K562 (cell line): ENCODE measurements around the gene PLXDC2. TPM values are rescaled to one million over a fixed set of nuclear protein-coding genes. Genes with fewer than 3 reads are reported as not detected.

Source experiments
- ATAC-seq: fragments of 200-7000 bp; cut with Tn5 transposase; 3 replicates; pipeline ENCODE4 v1.9.1; 2020; ENCODE audit warnings: moderate library complexity
- BruUV-seq: library from RNA; stranded (reverse); fragments of 400-500 nt; replicated peaks from 2 replicates; lab custom pipeline; 2021; lab: Mats Ljungman, UMichigan
- CTCF ChIA-PET: fragments of 300-600 bp; formaldehyde crosslinking; extraction: SDS; loops from one replicate; lab custom pipeline; 2021; ENCODE audit warnings: low intra/inter-chr PET ratio; lab: Yijun Ruan, JAX
- POLR2A ChIA-PET: fragments of 300-600, 350-650 bp; sonication (Branson Sonifier 250); formaldehyde crosslinking; extraction: SDS; loops from one replicate; lab custom pipeline; 2021; ENCODE audit warnings: antibody characterized with exemption, inconsistent platforms; lab: Yijun Ruan, JAX
- DNase-seq, 4 experiments: peaks; one replicate each; pipeline versions ENCODE4 v3.0.0 to v3.0.0-alpha.2; 2011 to 2018; ENCODE audit warnings: low spot score in 3 of 4, mixed read lengths in 3 of 4; ENCODE audit errors: extremely low read depth in 1 of 4
- FAIRE-seq: peaks from 2 replicates; lab custom pipeline; 2011; peaks lifted over from hg19 to GRCh38; lab: Jason Lieb, UNC
- H2AFZ ChIP-seq: 2 replicates; pipeline ENCODE4 v1.6.0; 2011; ENCODE audit warnings: low read depth, low read length, control low read depth, inconsistent platforms
- H3K27ac ChIP-seq: fragments of 200-600 bp; 3 replicates; pipeline ENCODE4 v1.8.0; 2011; ENCODE audit warnings: low read depth, mild to moderate bottlenecking, control low read depth, inconsistent platforms, low read length, moderate library complexity, mixed read lengths; ENCODE audit errors: extremely low read depth
- H3K27me3 ChIP-seq, 2 experiments: fragments of 300-600 bp in 1 of 2; 2 replicates in 1 of 2; 3 replicates in 1 of 2; pipeline versions ENCODE4 v1.6.0 to v1.8.0; 2011; ENCODE audit warnings: inconsistent platforms in 2 of 2, low read length in 2 of 2, mild to moderate bottlenecking in 1 of 2, mixed read lengths in 1 of 2, moderate library complexity in 1 of 2; ENCODE audit not compliant: control insufficient read depth in 2 of 2, insufficient read depth in 2 of 2
- H3K36me3 ChIP-seq: fragments of 300-600 bp; 3 replicates; pipeline ENCODE4 v1.8.0; 2011; ENCODE audit warnings: mild to moderate bottlenecking, low read length, inconsistent platforms; ENCODE audit not compliant: control insufficient read depth, insufficient read depth
- H3K4me1 ChIP-seq, 2 experiments: fragments of 200-600 bp in 1 of 2; replicated peaks in 1 of 2; 2 replicates in 1 of 2; 3 replicates in 1 of 2; pipeline versions ENCODE4 v1.5.1 to v1.8.0; 2011; ENCODE audit warnings: inconsistent platforms in 2 of 2, low read length in 2 of 2, mild to moderate bottlenecking in 1 of 2, mixed read lengths in 1 of 2, moderate library complexity in 1 of 2; ENCODE audit not compliant: control insufficient read depth in 2 of 2, insufficient read depth in 2 of 2
- H3K4me2 ChIP-seq: 2 replicates; pipeline ENCODE4 v1.6.1; 2011; ENCODE audit warnings: low read length, control low read depth, inconsistent platforms, mixed read lengths; ENCODE audit not compliant: insufficient read depth
- H3K4me3 ChIP-seq: fragments of 200-600 bp; sonication (generic), shearing (Covaris generic); 2 replicates; pipeline ENCODE4 v1.5.1; 2016; ENCODE audit warnings: control low read depth, inconsistent platforms
- H3K79me2 ChIP-seq: fragments of 200-600 bp; 3 replicates; pipeline ENCODE4 v1.8.0; 2011; ENCODE audit warnings: low read length, inconsistent platforms; ENCODE audit not compliant: control insufficient read depth, insufficient read depth
- H3K9ac ChIP-seq, 2 experiments: 2 replicates each; pipeline versions ENCODE4 v1.6.0 to v1.6.1; 2011; ENCODE audit warnings: low read depth in 2 of 2, low read length in 2 of 2, control low read depth in 1 of 2, inconsistent platforms in 1 of 2, mild to moderate bottlenecking in 1 of 2, mixed read lengths in 1 of 2; ENCODE audit not compliant: insufficient read depth in 1 of 2
- H3K9me1 ChIP-seq: one replicate; pipeline ENCODE4 v1.6.0; 2011; ENCODE audit warnings: inconsistent platforms, mild to moderate bottlenecking, low read length, moderate library complexity; ENCODE audit not compliant: control insufficient read depth, insufficient read depth
- H3K9me3 ChIP-seq: replicated peaks from 2 replicates; pipeline ENCODE4 v1.5.1; 2011; ENCODE audit warnings: low read depth, low read length, inconsistent platforms; ENCODE audit not compliant: control insufficient read depth, insufficient read depth
- H4K20me1 ChIP-seq: replicated peaks from 2 replicates; pipeline ENCODE4 v1.6.1; 2011; ENCODE audit warnings: low read length, inconsistent platforms, mixed read lengths; ENCODE audit not compliant: control insufficient read depth, insufficient read depth
- FOXA3 ChIP-seq, 2 experiments: fragments of 450-650 bp in 1 of 2; sonication (generic) in 1 of 2; formaldehyde crosslinking; IDR thresholded peaks in 1 of 2; conservative IDR thresholded peaks in 1 of 2; 2 replicates each; pipeline versions ENCODE4 v1.4.0 to v1.8.0; 2020 to 2022; ENCODE audit warnings: mild to moderate bottlenecking in 2 of 2, missing genetic modification reagents in 1 of 2
- GMEB1 ChIP-seq: fragments of 250-450 bp; sonication (Bioruptor Pico); IDR thresholded peaks from 2 replicates; pipeline ENCODE4 v1.4.0; 2020; ENCODE audit warnings: mild to moderate bottlenecking
- NELFE ChIP-seq: IDR thresholded peaks from 2 replicates; pipeline ENCODE4 v1.6.1; 2011; ENCODE audit warnings: mild to moderate bottlenecking; ENCODE audit not compliant: insufficient read depth, insufficient read length
- PML ChIP-seq: IDR thresholded peaks from 2 replicates; pipeline ENCODE4 v1.6.1; 2012; ENCODE audit warnings: low read length, inconsistent platforms
- POLR2AphosphoS2 ChIP-seq: IDR thresholded peaks from 2 replicates; pipeline ENCODE4 v1.6.1; 2012; ENCODE audit warnings: low read length, improper control_type of control experiment
- PRPF4 ChIP-seq: fragments of 200-400 bp; formaldehyde crosslinking; IDR thresholded peaks from one replicate; pipeline ENCODE4 v1.6.1; 2017; ENCODE audit warnings: low read length, low read depth, mild to moderate bottlenecking; ENCODE audit not compliant: insufficient read depth, poor library complexity, severe bottlenecking
- SNIP1 ChIP-seq: fragments of 450-650 bp; IDR thresholded peaks from 2 replicates; pipeline ENCODE4 v1.7.1; 2017; ENCODE audit warnings: low read depth, mild to moderate bottlenecking
- XRCC4 ChIP-seq: IDR thresholded peaks from one replicate; pipeline ENCODE4 v1.6.1; 2011; ENCODE audit not compliant: insufficient read depth, insufficient read length; ENCODE audit errors: extremely low read depth
- ZNF146 ChIP-seq: IDR thresholded peaks from one replicate; pipeline ENCODE4 v1.6.1; 2018; ENCODE audit warnings: missing compliant biosample characterization; ENCODE audit not compliant: unreplicated experiment
- ZNF174 ChIP-seq: fragments of 250-450 bp; sonication (Bioruptor Pico); IDR thresholded peaks from 2 replicates; pipeline ENCODE4 v1.4.0; 2020; ENCODE audit warnings: mild to moderate bottlenecking
- ZNF384 ChIP-seq: IDR thresholded peaks from 2 replicates; pipeline ENCODE4 v1.6.1; 2012; ENCODE audit warnings: low read depth, low read length, improper control_type of control experiment
- ZNF584 ChIP-seq: fragments of 200-800 bp; sonication (Bioruptor generic); IDR thresholded peaks from 2 replicates; pipeline ENCODE4 v1.6.1; 2016; ENCODE audit warnings: low read depth, mild to moderate bottlenecking, missing genetic modification characterization, missing compliant biosample characterization
- ZNF778 ChIP-seq: fragments of 450-650 bp; formaldehyde crosslinking; IDR thresholded peaks from 2 replicates; pipeline ENCODE4 v1.4.0; 2020; ENCODE audit warnings: mild to moderate bottlenecking, moderate library complexity
- WGBS: fragments of 100-300 bp; shearing (Covaris generic); methylation state at CpG from one replicate; pipeline ENCODE4 v1.1.6; 2016; ENCODE audit warnings: low coverage, mixed read lengths; ENCODE audit not compliant: insufficient coverage; ENCODE audit errors: missing lambda C conversion rate; 5-methylcytosine and 5-hydroxymethylcytosine counted together
- in situ Hi-C: fragments of 300-500 bp; cut with MboI; formaldehyde crosslinking; loops from 4 replicates; pipeline ENCODE4 v1.15.0; 2018; ENCODE audit warnings: inconsistent platforms, mixed read lengths
- intact Hi-C: fragments of 100-400 bp; cut with micrococcal nuclease; formaldehyde crosslinking; loops from 2 replicates; pipeline ENCODE4 v1.14.2; 2022
- polyA plus RNA-seq, 8 experiments: library from polyadenylated mRNA; depleted of rRNA in 4 of 8; stranded (reverse) in 5 of 8; unstranded in 3 of 8; fragments of >200 nt; fragmentation: Nextera tagmentation in 2 of 8; fragmentation: Illumina TruSeq in 1 of 8; extraction: Ambion mirVana in 2 of 8; extraction: Trizol in 1 of 8; gene quantifications; 2 replicates each; pipeline versions ENCODE4 v1.2.1 to v1.2.3, GENCODE V29; 2011 to 2014; ENCODE audit warnings: inconsistent platforms in 1 of 8, missing spikeins in 1 of 8
- total RNA-seq, 7 experiments: library from RNA; depleted of rRNA in 6 of 7; stranded (reverse); fragments of >200 nt in 6 of 7; fragmentation: Illumina TruSeq in 2 of 7; extraction: Trizol in 2 of 7; gene quantifications; 2 replicates each; pipeline versions ENCODE4 v1.2.1 to v1.2.3, GENCODE V29; 2011 to 2021; ENCODE audit warnings: low replicate concordance in 1 of 7

PLXDC2 gene
- total and polyA plus RNA-seq, 9 of the 15 experiments (the other 6 are each of a cell fraction or from before 2014, with no cell fraction given), result 0.01 to 0.33 (median 0.10) TPM; not detected in 3

- no peak for TF ChIP-seq NELFE
These were observed 361 bp upstream of the PLXDC2 start (continued) for GRCh38 chr10:19815731-19816410.

DNA sequence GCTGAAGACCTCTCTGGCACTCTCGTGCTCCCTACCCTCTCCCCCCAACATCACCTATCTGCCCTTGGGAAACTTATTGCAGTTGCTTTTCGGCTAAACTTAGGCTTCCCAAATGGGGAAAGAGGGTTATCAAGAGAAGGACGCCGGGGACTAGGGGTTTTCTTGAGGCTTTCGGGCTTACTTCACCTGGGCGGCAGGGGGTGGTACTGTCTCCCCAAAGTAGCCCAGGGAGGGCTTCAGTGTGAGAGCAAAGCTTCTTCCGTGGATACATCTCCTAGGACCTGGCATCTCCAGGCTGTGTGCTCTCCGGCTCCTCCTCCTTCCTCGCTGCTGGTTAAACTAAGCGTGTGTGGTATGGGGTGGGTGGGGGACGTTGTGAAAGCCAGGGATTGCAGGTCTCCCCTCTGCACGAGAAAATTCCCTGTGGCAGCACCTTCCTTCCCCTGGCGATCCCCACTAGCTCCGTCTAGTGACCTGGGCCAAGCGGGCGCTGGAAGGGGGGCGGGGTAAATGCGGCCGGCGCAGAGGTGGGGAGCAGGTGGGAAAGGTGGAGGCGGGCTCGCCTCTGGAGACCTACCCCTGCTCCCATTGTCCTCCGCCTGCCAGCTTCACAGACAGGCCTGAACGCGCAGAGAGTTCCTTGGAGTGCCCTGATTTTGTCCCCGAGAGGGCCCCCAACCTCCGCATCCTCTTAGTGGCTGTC is 1.1 kb downstream of the PLXDC2 start:
- no peak overlapping the region for H3K27ac ChIP-seq
- no peak overlapping the region for H3K4me2 ChIP-seq
- H3K79me2 ChIP-seq, result no peaks in the 10 kb centered on the region
- H3K27me3 ChIP-seq, result peaks cover 0 to 15% of the 10 kb centered on the region in 2 experiments; a peak in 3 of 5 replicates
- TF ChIP-seq ZNF778 (CRISPR knock-in tag), result no peak
- no peak for TF ChIP-seq ZNF584 (CRISPR knock-in tag)
- TF ChIP-seq ZNF384, result no peak
- no peak for TF ChIP-seq POLR2AphosphoS2
- no peak for TF ChIP-seq GMEB1 (CRISPR knock-in tag)
- TF ChIP-seq SNIP1, result no peak
- no peak for TF ChIP-seq PRPF4
- TF ChIP-seq XRCC4, result no peak
- no peak for TF ChIP-seq ZNF174 (CRISPR knock-in tag)
- TF ChIP-seq PML, result no peak
- TF ChIP-seq FOXA3 (CRISPR knock-in tag; conservative IDR thresholded peaks at IDR 0.05 in 1 of 2, IDR thresholded peaks at IDR 0.05 in 1 of 2), result no peak
- TF ChIP-seq ZNF146, result no peak
- no peak overlapping the region for H2AFZ ChIP-seq
- H3K9ac ChIP-seq, result no peak overlapping the region; a peak in 1 of 4 replicates
- ATAC-seq (no peak), DNase-seq (no peak), FAIRE-seq (no peak)
- 2% methylated on average over 25 of the region's 27 CpGs for WGBS
- no peaks in the 10 kb centered on the region for H3K36me3 ChIP-seq
- no TSS peak for BruUV-seq
- H3K4me3 ChIP-seq, result no peak overlapping the region
- H3K9me1 ChIP-seq, result no peaks in the 10 kb centered on the region
- intact Hi-C loops, result no loop called here
- H3K9me3 ChIP-seq, result no peaks in the 10 kb centered on the region
- in situ Hi-C loops, result no loop called here
- ChIA-PET POLR2A (no interaction called here), CTCF (no interaction called here)
- no peaks in the 10 kb centered on the region for H4K20me1 ChIP-seq
- peaks cover 0 to 18% of the 10 kb centered on the region in 2 experiments; a peak in 2 of 5 replicates for H3K4me1 ChIP-seq
